Adrenal gland (tissue), 5 donors: ENCODE measurements around the gene ROR1.

Experiments
- POLR2A ChIP-seq, 2 donors: fragments of 450-650 bp; IDR thresholded peaks; one replicate each; pipeline ENCODE4 v1.6.1; 2017; ENCODE audit warnings: antibody characterized with exemption in 2 of 2, mild to moderate bottlenecking in 2 of 2, moderate library complexity in 1 of 2
- TF ChIP-seq, protein P1 (sequence below), 6 experiments: fragments of 450-650 bp in 4 of 6; fragments of 200-600 bp in 2 of 6; sonication (generic) in 1 of 6; IDR thresholded peaks; 1 replicate in 5 of 6; 2 replicates in 1 of 6; pipeline versions ENCODE4 v1.5.1 to v1.8.0; 2016 to 2021; ENCODE audit warnings: antibody characterized with exemption in 6 of 6, mild to moderate bottlenecking in 2 of 6, moderate library complexity in 1 of 6
- donor health status: DM: no; HTN: no; CAD: no.

DNA sequence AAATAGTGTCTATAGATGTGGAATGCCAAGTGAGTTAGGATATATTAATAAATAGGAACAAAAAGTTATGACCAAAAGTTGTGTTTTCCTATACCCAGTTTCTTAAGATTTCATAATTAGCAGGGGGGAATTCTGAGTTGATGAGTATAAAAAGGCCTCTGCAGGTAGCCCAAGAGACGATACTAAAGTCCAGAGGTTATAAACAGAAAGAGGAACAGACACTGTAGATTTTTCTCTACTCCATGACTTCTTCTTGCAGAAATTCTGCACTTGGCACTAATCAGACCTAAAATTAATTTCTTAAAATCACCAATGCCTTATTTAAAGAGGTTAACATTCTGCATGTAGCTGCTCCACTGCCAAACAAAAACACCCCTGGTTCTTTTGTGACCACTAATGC is 62.6 kb downstream of the ROR1 start:
- TF ChIP-seq, protein P1, sequence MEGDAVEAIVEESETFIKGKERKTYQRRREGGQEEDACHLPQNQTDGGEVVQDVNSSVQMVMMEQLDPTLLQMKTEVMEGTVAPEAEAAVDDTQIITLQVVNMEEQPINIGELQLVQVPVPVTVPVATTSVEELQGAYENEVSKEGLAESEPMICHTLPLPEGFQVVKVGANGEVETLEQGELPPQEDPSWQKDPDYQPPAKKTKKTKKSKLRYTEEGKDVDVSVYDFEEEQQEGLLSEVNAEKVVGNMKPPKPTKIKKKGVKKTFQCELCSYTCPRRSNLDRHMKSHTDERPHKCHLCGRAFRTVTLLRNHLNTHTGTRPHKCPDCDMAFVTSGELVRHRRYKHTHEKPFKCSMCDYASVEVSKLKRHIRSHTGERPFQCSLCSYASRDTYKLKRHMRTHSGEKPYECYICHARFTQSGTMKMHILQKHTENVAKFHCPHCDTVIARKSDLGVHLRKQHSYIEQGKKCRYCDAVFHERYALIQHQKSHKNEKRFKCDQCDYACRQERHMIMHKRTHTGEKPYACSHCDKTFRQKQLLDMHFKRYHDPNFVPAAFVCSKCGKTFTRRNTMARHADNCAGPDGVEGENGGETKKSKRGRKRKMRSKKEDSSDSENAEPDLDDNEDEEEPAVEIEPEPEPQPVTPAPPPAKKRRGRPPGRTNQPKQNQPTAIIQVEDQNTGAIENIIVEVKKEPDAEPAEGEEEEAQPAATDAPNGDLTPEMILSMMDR (IDR thresholded peaks at IDR 0.05) = no peak
- TF ChIP-seq POLR2A (IDR thresholded peaks at IDR 0.05) = no peak
